ENCODE results near the gene CFTR.

CFTR gene

GRCh38 chr7:117552660-117553059 is 72.8 kb downstream of the CFTR start:
- in situ Hi-C loops (cut with HindIII; ENCODE audit: low sequenced_read_pairs) = no loop called here
- no peak for TF ChIP-seq CTCF (IDR thresholded peaks at IDR 0.05; ENCODE audit: low read depth, low read length)
- DNase-seq (ENCODE audit: low read depth, low spot score) = no peak
- H3K4me3 ChIP-seq (ENCODE audit: low read depth, low read length) = no peak overlapping the region

GRCh38 chr7:117555260-117555659 is 75.4 kb downstream of the CFTR start:
- DNase-seq (ENCODE audit: low read depth, low spot score) = no peak
- in situ Hi-C loops (cut with HindIII; ENCODE audit: low sequenced_read_pairs) = no loop called here
- no peak overlapping the region for H3K4me3 ChIP-seq (ENCODE audit: low read depth, low read length)
- no peak for TF ChIP-seq CTCF (IDR thresholded peaks at IDR 0.05; ENCODE audit: low read depth, low read length)

- TF ChIP-seq CTCF (IDR thresholded peaks at IDR 0.05; ENCODE audit: low read depth, low read length) = no peak
- in situ Hi-C loops (cut with HindIII; ENCODE audit: low sequenced_read_pairs) = no loop called here
These were observed 79.6 kb downstream of the CFTR start for GRCh38 chr7:117559391-117559790.

GRCh38 chr7:117560030-117560429 is 80.2 kb downstream of the CFTR start:
- no peak for TF ChIP-seq CTCF (IDR thresholded peaks at IDR 0.05; ENCODE audit: low read depth, low read length)
- DNase-seq (ENCODE audit: low read depth, low spot score) = no peak
- no peak overlapping the region for H3K4me3 ChIP-seq (ENCODE audit: low read depth, low read length)
- in situ Hi-C loops (cut with HindIII; ENCODE audit: low sequenced_read_pairs) = no loop called here

More at GRCh38 chr7:117559391-117559790, 79.6 kb downstream of the CFTR start:
- no peak overlapping the region for H3K4me3 ChIP-seq (ENCODE audit: low read depth, low read length)
- DNase-seq (ENCODE audit: low read depth, low spot score) = no peak

- no peak for DNase-seq (ENCODE audit: low read depth, low spot score)
- TF ChIP-seq CTCF (IDR thresholded peaks at IDR 0.05; ENCODE audit: low read depth, low read length) = no peak
- no peak overlapping the region for H3K4me3 ChIP-seq (ENCODE audit: low read depth, low read length)
- in situ Hi-C loops (cut with HindIII; ENCODE audit: low sequenced_read_pairs) = no loop called here
These were observed 82.9 kb downstream of the CFTR start for GRCh38 chr7:117562759-117563158.

GRCh38 chr7:117564080-117564479 is 84.3 kb downstream of the CFTR start:
- no peak for TF ChIP-seq CTCF (IDR thresholded peaks at IDR 0.05; ENCODE audit: low read depth, low read length)
- no peak for DNase-seq (ENCODE audit: low read depth, low spot score)
- H3K4me3 ChIP-seq (ENCODE audit: low read depth, low read length) = no peak overlapping the region
- in situ Hi-C loops (cut with HindIII; ENCODE audit: low sequenced_read_pairs) = no loop called here

GRCh38 chr7:117564627-117565026 is 84.8 kb downstream of the CFTR start:
- H3K4me3 ChIP-seq (ENCODE audit: low read depth, low read length) = no peak overlapping the region
- TF ChIP-seq CTCF (IDR thresholded peaks at IDR 0.05; ENCODE audit: low read depth, low read length) = no peak
- no peak for DNase-seq (ENCODE audit: low read depth, low spot score)
- in situ Hi-C loops (cut with HindIII; ENCODE audit: low sequenced_read_pairs) = no loop called here
